CD14-positive monocyte (primary cell): Measurements from ENCODE around the gene STMN3. TPM values are rescaled to one million over a fixed set of nuclear protein-coding genes. Genes with fewer than 3 reads are reported as not detected.

Source experiments
- DNase-seq, 3 donors: peaks; one replicate each; pipeline ENCODE4 v3.0.0-alpha.2; 2011 to 2022
- H2AFZ ChIP-seq: 2 replicates; pipeline ENCODE4 v1.6.0; 2012; ENCODE audit warnings: mild to moderate bottlenecking, low read depth, low read length, inconsistent platforms; ENCODE audit not compliant: insufficient read depth, poor library complexity, severe bottlenecking
- H3K27ac ChIP-seq, 2 donors: 1 replicate in 1 of 2; 2 replicates in 1 of 2; pipeline ENCODE4 v1.5.1; 2012 to 2013; ENCODE audit warnings: low read length in 2 of 2, control low read depth in 1 of 2, inconsistent platforms in 1 of 2, low read depth in 1 of 2, mild to moderate bottlenecking in 1 of 2
- H3K27me3 ChIP-seq, 2 donors: one replicate each; pipeline versions ENCODE4 v1.6.0 to v1.6.1; 2011 to 2013; ENCODE audit warnings: low read length in 2 of 2; ENCODE audit not compliant: control insufficient read depth in 2 of 2, insufficient read depth in 2 of 2
- H3K36me3 ChIP-seq, 2 donors: replicated peaks in 1 of 2; 1 replicate in 1 of 2; 2 replicates in 1 of 2; pipeline versions ENCODE4 v1.5.1 to v1.6.1; 2012 to 2013; ENCODE audit warnings: low read length in 2 of 2, control low read depth in 1 of 2, inconsistent platforms in 1 of 2, mild to moderate bottlenecking in 1 of 2; ENCODE audit not compliant: insufficient read depth in 2 of 2, control insufficient read depth in 1 of 2
- H3K4me1 ChIP-seq, 2 donors: 1 replicate in 1 of 2; 2 replicates in 1 of 2; pipeline versions ENCODE4 v1.5.1 to v1.6.1; 2012 to 2013; ENCODE audit warnings: low read length in 2 of 2, control low read depth in 1 of 2, inconsistent platforms in 1 of 2, mild to moderate bottlenecking in 1 of 2, moderate library complexity in 1 of 2; ENCODE audit not compliant: insufficient read depth in 2 of 2, control insufficient read depth in 1 of 2
- H3K4me2 ChIP-seq: replicated peaks from 2 replicates; pipeline ENCODE3; 2012; ENCODE audit warnings: low read length, moderate library complexity, mild to moderate bottlenecking; ENCODE audit not compliant: poor library complexity, severe bottlenecking; ENCODE audit errors: extremely low read depth
- H3K4me3 ChIP-seq, 3 experiments: fragments of 200-600 bp in 1 of 3; sonication (generic) in 1 of 3; replicated peaks in 1 of 3; 1 replicate in 2 of 3; 2 replicates in 1 of 3; pipeline ENCODE4 v1.5.1; 2011 to 2013; ENCODE audit warnings: low read length in 3 of 3, mild to moderate bottlenecking in 3 of 3, control low read depth in 2 of 3, low read depth in 2 of 3, inconsistent platforms in 1 of 3, moderate library complexity in 1 of 3
- H3K79me2 ChIP-seq: 2 replicates; pipeline ENCODE4 v1.6.0; 2012; ENCODE audit warnings: mild to moderate bottlenecking, control low read depth, inconsistent platforms, low read length, moderate library complexity; ENCODE audit not compliant: insufficient read depth
- H3K9ac ChIP-seq: 2 replicates; pipeline ENCODE4 v1.6.0; 2017; ENCODE audit warnings: low read length, mild to moderate bottlenecking; ENCODE audit not compliant: insufficient read depth, poor library complexity, severe bottlenecking
- H3K9me3 ChIP-seq, 2 donors: replicated peaks in 1 of 2; 1 replicate in 1 of 2; 2 replicates in 1 of 2; pipeline versions ENCODE4 v1.5.1 to v1.6.1; 2012 to 2013; ENCODE audit warnings: low read length in 2 of 2, control low read depth in 1 of 2; ENCODE audit not compliant: control insufficient read depth in 1 of 2, insufficient read depth in 1 of 2
- H4K20me1 ChIP-seq: 2 replicates; pipeline ENCODE4 v1.6.0; 2012; ENCODE audit warnings: mild to moderate bottlenecking, low read length, control low read depth, moderate library complexity; ENCODE audit not compliant: insufficient read depth
- H3K27ac Mint-ChIP-seq, 7 donors: one replicate each; pipeline ENCODE4 v1.8.0; 2020; ENCODE audit warnings: mild to moderate bottlenecking in 7 of 7, mixed read lengths in 7 of 7, moderate library complexity in 6 of 7, inconsistent platforms in 2 of 7
- H3K27me3 Mint-ChIP-seq, 3 donors: one replicate each; pipeline ENCODE4 v1.8.0; 2021 to 2022; ENCODE audit warnings: low read depth in 3 of 3, mild to moderate bottlenecking in 3 of 3, mixed read lengths in 3 of 3, moderate library complexity in 3 of 3, inconsistent platforms in 1 of 3
- H3K36me3 Mint-ChIP-seq, 2 donors: one replicate each; pipeline ENCODE4 v1.8.0; 2020; ENCODE audit warnings: mixed read lengths in 2 of 2, inconsistent platforms in 1 of 2, mild to moderate bottlenecking in 1 of 2
- H3K4me1 Mint-ChIP-seq: one replicate; pipeline ENCODE4 v1.8.0; 2020; ENCODE audit warnings: mild to moderate bottlenecking, mixed read lengths
- H3K4me3 Mint-ChIP-seq, 2 donors: one replicate each; pipeline ENCODE4 v1.8.0; 2020; ENCODE audit warnings: mild to moderate bottlenecking in 2 of 2, mixed read lengths in 2 of 2, moderate library complexity in 1 of 2
- H3K9me3 Mint-ChIP-seq, 7 donors: one replicate each; pipeline ENCODE4 v1.8.0; 2020 to 2022; ENCODE audit warnings: mixed read lengths in 7 of 7, mild to moderate bottlenecking in 6 of 7, moderate library complexity in 6 of 7, inconsistent platforms in 2 of 7
- WGBS: methylation state at CpG from one replicate; pipeline ENCODE4 v1.1.5; 2013; ENCODE audit warnings: missing lambda C conversion rate; ENCODE audit not compliant: insufficient coverage; 5-methylcytosine and 5-hydroxymethylcytosine counted together
- intact Hi-C, 2 donors: fragments of 100-400 bp; cut with micrococcal nuclease; formaldehyde crosslinking; loops; one replicate each; pipeline versions ENCODE4 v1.15.0 to v1.15.1; 2023
- polyA plus RNA-seq, 3 donors: library from polyadenylated mRNA; depleted of rRNA in 1 of 3; unstranded in 2 of 3; stranded (reverse) in 1 of 3; fragments of 300-500 nt in 2 of 3; fragments of >200 nt in 1 of 3; fragmentation: Illumina TruSeq in 2 of 3; gene quantifications; 1 replicate in 2 of 3; 2 replicates in 1 of 3; pipeline ENCODE4 v1.2.3, GENCODE V29; 2012 to 2021
- TF ChIP-seq, protein P1 (sequence below): fragments of 200-600 bp; IDR thresholded peaks from one replicate; pipeline ENCODE4 v1.8.0; 2022; ENCODE audit warnings: antibody characterized with exemption, mild to moderate bottlenecking

The STMN3 gene
- polyA plus RNA-seq, 3 donors: 0.10 to 8.1 (median 0.15) TPM

DNA sequence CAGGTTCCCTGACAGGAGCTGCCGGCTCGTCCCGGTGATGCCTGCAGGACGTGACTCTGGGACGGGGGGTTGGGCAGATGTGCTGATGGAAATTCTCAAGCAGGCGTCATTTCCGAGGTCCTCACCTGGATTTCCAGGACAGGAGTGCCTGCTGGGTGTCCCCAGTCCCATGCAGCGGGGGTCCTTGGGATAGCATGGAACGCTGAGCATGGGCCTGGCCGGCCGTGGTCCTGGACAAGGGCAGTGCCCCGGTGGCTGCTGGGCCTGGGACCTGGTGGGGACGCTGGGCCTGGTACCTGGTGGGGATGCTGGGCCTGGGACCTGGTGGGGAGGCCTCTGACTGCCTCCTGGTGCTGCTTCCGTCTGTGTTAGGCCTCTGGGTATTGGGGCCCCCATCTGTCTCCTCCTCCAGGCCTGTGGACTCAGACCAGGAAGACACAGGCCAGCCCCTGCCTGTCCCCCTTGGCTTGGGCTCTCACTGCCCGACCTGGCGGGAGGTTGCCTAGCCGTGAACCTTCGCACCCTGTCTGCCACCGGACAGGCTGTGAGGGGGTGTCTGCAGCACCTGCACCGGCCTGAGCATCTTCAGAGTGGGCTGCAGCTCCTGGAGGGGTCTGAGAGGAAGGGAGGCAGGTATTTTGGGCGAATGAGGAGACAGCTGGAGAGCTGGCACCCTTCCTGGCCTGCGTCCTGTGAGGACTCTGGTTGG, 11.1 kb upstream of the STMN3 start:
- no peak overlapping the region for H3K4me3 Mint-ChIP-seq
- peaks cover 72 to 85% of the 10 kb centered on the region in 2 donors for H3K36me3 Mint-ChIP-seq
- H3K9ac ChIP-seq: no peak overlapping the region
- peak overlapping the region in 2 of 7 donors; percentile 20 to 53 for H3K27ac Mint-ChIP-seq
- H3K79me2 ChIP-seq: peaks cover 6% of the 10 kb centered on the region
- H3K27me3 ChIP-seq: no peaks in the 10 kb centered on the region
- H3K36me3 ChIP-seq: peaks cover 62 to 88% of the 10 kb centered on the region in 2 donors
- H3K27ac ChIP-seq: no peak overlapping the region
- no peak overlapping the region for H3K4me3 ChIP-seq
- peaks cover 7% of the 10 kb centered on the region for H3K4me1 Mint-ChIP-seq
- peaks cover 3 to 4% of the 10 kb centered on the region in 2 donors for H3K4me1 ChIP-seq
- intact Hi-C loops: no loop called here
- no peak for DNase-seq
- no peaks in the 10 kb centered on the region for H3K9me3 ChIP-seq
- H3K27me3 Mint-ChIP-seq: peaks cover 0 to 2% (median 0%) of the 10 kb centered on the region in 3 donors
- TF ChIP-seq, protein P1, sequence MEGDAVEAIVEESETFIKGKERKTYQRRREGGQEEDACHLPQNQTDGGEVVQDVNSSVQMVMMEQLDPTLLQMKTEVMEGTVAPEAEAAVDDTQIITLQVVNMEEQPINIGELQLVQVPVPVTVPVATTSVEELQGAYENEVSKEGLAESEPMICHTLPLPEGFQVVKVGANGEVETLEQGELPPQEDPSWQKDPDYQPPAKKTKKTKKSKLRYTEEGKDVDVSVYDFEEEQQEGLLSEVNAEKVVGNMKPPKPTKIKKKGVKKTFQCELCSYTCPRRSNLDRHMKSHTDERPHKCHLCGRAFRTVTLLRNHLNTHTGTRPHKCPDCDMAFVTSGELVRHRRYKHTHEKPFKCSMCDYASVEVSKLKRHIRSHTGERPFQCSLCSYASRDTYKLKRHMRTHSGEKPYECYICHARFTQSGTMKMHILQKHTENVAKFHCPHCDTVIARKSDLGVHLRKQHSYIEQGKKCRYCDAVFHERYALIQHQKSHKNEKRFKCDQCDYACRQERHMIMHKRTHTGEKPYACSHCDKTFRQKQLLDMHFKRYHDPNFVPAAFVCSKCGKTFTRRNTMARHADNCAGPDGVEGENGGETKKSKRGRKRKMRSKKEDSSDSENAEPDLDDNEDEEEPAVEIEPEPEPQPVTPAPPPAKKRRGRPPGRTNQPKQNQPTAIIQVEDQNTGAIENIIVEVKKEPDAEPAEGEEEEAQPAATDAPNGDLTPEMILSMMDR: no peak
- no peak overlapping the region for H2AFZ ChIP-seq
- WGBS: 96% methylated on average over 22 of the region's 22 CpGs
- H4K20me1 ChIP-seq: no peaks in the 10 kb centered on the region
- peaks cover 0 to 1% (median 0%) of the 10 kb centered on the region in 7 donors for H3K9me3 Mint-ChIP-seq
- no peak overlapping the region for H3K4me2 ChIP-seq

DNA sequence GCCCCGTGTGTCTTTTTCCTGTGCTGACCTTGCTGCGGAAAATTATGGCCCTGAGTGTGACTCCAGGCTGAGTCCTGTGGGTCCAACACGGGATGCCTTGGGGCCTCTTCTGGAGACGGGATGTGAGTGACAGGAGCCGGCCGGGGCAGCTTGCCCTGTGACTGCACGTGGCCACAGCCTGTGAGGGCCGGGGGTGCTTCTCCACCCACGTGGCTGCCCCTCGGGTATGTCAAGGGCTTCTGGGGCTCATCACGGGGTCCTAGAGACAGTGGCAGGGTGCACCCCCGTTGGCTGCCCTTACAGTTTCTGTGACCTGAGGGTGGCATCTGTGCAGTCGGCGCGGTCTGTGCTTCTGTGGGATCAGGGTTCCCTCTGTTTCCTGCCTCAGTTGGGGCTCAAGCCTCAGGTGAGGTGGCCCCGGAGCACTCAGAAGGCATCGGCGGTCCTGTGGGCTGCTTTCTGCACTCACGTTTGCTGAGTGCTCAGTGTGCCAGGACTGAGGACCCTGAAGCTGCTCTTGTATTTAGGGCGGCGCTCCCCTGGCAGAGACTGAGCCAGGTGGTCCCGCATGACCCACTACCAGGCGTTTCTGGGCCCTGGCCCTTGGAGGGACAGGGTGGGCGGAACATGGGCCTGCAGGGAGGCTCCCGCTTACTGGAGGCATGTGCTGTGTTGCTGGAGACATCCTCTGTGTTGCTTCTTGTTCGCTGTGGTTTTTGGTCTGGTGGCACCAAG, 10.3 kb upstream of the STMN3 start:
- H3K27me3 ChIP-seq: no peaks in the 10 kb centered on the region
- H3K4me1 ChIP-seq: peaks cover 10 to 11% of the 10 kb centered on the region in 2 donors
- H3K27ac Mint-ChIP-seq: peak overlapping the region in 1 of 7 donors; percentile 25
- H4K20me1 ChIP-seq: no peaks in the 10 kb centered on the region
- H3K4me2 ChIP-seq: no peak overlapping the region
- 96% methylated on average over 26 of the region's 26 CpGs for WGBS
- H3K9ac ChIP-seq: no peak overlapping the region
- H3K4me1 Mint-ChIP-seq: peaks cover 15% of the 10 kb centered on the region
- H3K9me3 Mint-ChIP-seq: peaks cover 0 to 1% (median 0%) of the 10 kb centered on the region in 7 donors
- no peak overlapping the region for H2AFZ ChIP-seq
- peaks cover 64 to 77% of the 10 kb centered on the region in 2 donors for H3K36me3 Mint-ChIP-seq
- intact Hi-C loops: no loop called here
- no peaks in the 10 kb centered on the region for H3K9me3 ChIP-seq
- H3K4me3 ChIP-seq: no peak overlapping the region
- no peak for DNase-seq
- TF ChIP-seq, protein P1: no peak
- no peak overlapping the region for H3K4me3 Mint-ChIP-seq
- peaks cover 0 to 3% (median 0%) of the 10 kb centered on the region in 3 donors for H3K27me3 Mint-ChIP-seq
- peaks cover 58 to 82% of the 10 kb centered on the region in 2 donors for H3K36me3 ChIP-seq
- peaks cover 9% of the 10 kb centered on the region for H3K79me2 ChIP-seq
- no peak overlapping the region for H3K27ac ChIP-seq
